ENCODE results near the gene VASH2. TPM values are rescaled to one million over a fixed set of nuclear protein-coding genes. Genes with fewer than 3 reads are reported as not detected.

Gene VASH2
- total RNA-seq, 1 donor from 2014 or later, result 0.38 TPM

GRCh38 chr1:212928323-212929291, 21.7 kb upstream of the VASH2 start:
- no peak for DNase-seq (ENCODE audit: low spot score)
- intact Hi-C loops (cut with DNase I), result no loop called here

- intact Hi-C loops (cut with DNase I), result no loop called here
Measured at GRCh38 chr1:212930986-212931678, 19.2 kb upstream of the VASH2 start.

GRCh38 chr1:212933815-212934471, 16.4 kb upstream of the VASH2 start:
- DNase-seq (ENCODE audit: low spot score), result no peak
- intact Hi-C loops (cut with DNase I), result no loop called here

More at GRCh38 chr1:212930986-212931678, 19.2 kb upstream of the VASH2 start:
- DNase-seq (ENCODE audit: low spot score), result no peak

- intact Hi-C loops (cut with DNase I), result no loop called here
- no peak for DNase-seq (ENCODE audit: low spot score)
Measured at GRCh38 chr1:212935387-212935981, 14.9 kb upstream of the VASH2 start.

GRCh38 chr1:212937034-212937433, 13.3 kb upstream of the VASH2 start:
- intact Hi-C loops (cut with DNase I), result no loop called here
- DNase-seq (ENCODE audit: low spot score), result no peak

GRCh38 chr1:212938846-212939245, 11.5 kb upstream of the VASH2 start:
- DNase-seq (ENCODE audit: low spot score), result no peak
- intact Hi-C loops (cut with DNase I), result no loop called here

GRCh38 chr1:212941452-212941851, 8.9 kb upstream of the VASH2 start:
- DNase-seq (ENCODE audit: low spot score), result no peak
- intact Hi-C loops (cut with DNase I), result no loop called here

GRCh38 chr1:212942679-212943392, 7.5 kb upstream of the VASH2 start:
- no peak for DNase-seq (ENCODE audit: low spot score)
- intact Hi-C loops (cut with DNase I), result no loop called here

GRCh38 chr1:212943393-212943710, 7.0 kb upstream of the VASH2 start:
- no peak for DNase-seq (ENCODE audit: low spot score)
- intact Hi-C loops (cut with DNase I), result no loop called here

GRCh38 chr1:212944229-212944901, 6.0 kb upstream of the VASH2 start:
- intact Hi-C loops (cut with DNase I), result no loop called here
- no peak for DNase-seq (ENCODE audit: low spot score)

GRCh38 chr1:212945056-212945455, 5.3 kb upstream of the VASH2 start:
- intact Hi-C loops (cut with DNase I), result no loop called here
- no peak for DNase-seq (ENCODE audit: low spot score)

GRCh38 chr1:212945463-212946160, 4.7 kb upstream of the VASH2 start:
- no peak for DNase-seq (ENCODE audit: low spot score)
- intact Hi-C loops (cut with DNase I), result no loop called here

- intact Hi-C loops (cut with DNase I), result no loop called here
Measured at GRCh38 chr1:212946872-212947271, 3.5 kb upstream of the VASH2 start.

GRCh38 chr1:212949771-212950170, 570 bp upstream of the VASH2 start:
- intact Hi-C loops (cut with DNase I), result no loop called here
- peak; percentile 10 for DNase-seq (ENCODE audit: low spot score)

More at GRCh38 chr1:212946872-212947271, 3.5 kb upstream of the VASH2 start:
- no peak for DNase-seq (ENCODE audit: low spot score)

- intact Hi-C loops (cut with DNase I), result no loop called here
- DNase-seq (ENCODE audit: low spot score), result no peak
Measured at GRCh38 chr1:212951126-212951946, 995 bp downstream of the VASH2 start.

- intact Hi-C loops (cut with DNase I), result no loop called here
- no peak for DNase-seq (ENCODE audit: low spot score)
Measured at GRCh38 chr1:212951947-212952640, 1.8 kb downstream of the VASH2 start.

GRCh38 chr1:212952641-212952976, 2.3 kb downstream of the VASH2 start:
- no peak for DNase-seq (ENCODE audit: low spot score)
- intact Hi-C loops (cut with DNase I), result no loop called here
